ENCODE data around the gene TFDP1.

TFDP1 gene

DNA sequence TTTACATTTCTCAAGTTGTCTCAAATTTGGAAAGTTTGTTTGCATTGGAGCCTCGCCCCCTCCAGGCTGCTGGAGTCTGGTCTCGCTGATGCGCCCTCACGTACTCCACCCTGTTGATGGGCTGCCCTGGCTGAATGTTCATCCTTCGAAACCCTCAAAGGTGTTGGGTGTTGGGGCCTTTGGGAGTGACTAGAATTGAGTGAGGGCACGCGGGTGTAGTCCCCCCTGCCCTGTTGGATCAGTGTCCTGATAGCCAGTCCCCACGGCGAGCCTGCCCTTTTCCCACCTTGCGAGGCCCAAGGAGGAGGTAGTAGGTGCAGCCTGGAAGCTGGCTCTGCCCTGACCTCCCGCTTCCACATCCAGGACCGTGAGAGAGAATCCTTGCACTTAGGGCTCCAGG, 14.8 kb downstream of the TFDP1 start:
- no peak for DNase-seq

DNA sequence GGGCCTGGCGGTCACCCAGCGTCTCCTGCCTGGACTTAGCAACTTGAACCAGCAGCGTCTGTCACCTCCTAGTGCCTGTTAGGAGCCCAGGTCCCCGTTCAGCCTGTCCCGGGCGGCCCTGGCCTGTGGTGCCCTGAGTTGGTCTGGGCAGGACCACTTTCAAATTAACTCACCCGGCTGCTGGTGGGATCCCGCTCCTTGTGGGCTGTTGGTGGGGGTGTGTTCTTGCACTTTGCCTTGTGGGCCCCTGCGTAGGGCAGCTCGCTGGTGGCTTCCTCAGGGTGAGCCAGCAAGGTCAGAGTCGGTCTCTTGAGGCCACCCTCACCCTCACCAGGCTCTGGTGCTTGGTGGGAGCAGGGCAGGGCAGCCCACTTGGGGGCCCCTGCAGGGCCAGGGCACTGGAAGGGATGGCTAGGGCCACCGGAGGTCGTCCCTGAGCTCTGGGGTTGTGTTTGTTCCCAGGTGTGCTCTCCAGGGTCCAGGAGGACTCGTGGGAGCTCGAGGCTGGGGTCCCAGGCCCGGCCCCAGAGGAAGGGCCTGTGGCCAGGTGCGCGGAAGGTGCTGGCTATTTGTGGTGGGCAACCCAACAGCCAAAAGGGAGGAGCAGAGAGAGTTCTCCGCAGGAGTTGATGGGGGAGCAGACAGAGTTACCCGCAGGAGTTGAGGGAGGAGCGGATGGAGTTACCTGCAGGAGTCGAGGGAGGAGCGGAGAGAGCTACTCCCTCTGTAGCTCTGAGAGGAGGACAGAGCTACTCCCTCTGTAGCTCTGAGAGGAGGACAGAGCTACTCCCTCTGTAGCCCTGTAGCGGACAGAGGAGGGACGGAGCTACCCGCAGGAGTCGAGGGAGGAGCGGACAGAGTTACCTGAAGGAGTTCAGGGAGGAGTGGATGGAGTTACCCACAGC, 16.9 kb downstream of the TFDP1 start:
- DNase-seq = no peak

DNA sequence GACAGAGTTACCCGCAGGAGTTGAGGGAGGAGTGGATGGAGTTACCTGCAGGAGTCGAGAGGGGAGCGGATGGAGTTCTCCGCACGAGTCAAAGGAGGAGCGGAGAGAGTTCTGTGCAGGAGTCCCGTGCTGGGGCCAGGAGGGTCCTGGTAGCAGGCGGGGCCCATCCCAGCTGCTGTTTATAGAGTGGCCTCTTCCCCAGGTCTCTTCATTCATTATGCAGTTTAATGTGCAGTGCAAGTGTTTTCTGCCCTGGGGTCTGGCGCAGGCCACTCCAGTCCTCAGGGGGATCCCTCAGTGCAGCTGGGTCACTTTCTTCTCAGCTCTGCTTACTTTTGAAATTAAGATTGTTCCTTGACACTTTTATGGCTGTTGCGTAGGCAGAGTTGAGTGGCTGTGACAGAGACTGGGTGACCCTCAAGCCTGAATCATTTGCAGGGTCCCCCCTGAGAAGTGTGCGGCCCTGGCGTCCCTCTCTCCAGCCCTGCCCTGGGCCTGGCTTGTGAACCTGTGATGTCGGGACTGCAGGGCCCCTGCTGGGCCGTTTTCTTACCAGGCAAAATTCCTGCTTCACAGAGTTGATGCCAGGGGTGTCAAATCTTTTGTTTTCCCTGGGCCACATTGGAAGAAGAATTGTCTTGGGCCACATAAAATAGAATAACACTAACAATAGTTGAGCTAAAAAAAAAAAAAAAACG, 17.9 kb downstream of the TFDP1 start:
- no peak for DNase-seq

DNA sequence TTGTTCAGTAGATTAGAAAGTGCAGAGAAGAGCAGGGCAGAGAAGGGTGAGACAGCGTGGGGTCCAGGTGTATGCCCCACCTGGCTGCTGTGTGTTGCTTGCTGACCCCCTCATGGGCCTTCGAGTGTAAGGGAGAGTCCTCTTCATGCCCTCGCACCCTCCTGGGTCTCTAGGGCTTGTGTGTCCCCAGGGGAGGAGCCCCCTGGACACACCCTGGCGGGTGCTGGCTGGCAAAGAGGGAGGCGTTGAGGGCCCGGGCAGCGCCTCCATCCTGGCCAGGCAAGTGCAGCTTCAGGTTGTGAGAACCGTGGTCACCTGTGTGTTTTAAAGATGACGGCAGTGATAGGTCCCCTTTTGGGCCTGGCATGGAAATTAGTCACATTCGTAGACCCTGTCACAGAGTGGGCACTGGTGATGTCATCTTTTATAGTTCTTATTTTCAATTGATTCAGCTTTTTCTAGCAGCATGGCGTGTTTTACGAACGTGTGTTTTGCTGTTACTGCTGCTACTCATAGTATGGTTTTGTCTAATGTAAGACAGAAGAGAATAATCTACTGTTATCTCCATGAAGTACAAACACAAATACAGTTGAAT, 18.7 kb downstream of the TFDP1 start:
- DNase-seq = no peak

DNA sequence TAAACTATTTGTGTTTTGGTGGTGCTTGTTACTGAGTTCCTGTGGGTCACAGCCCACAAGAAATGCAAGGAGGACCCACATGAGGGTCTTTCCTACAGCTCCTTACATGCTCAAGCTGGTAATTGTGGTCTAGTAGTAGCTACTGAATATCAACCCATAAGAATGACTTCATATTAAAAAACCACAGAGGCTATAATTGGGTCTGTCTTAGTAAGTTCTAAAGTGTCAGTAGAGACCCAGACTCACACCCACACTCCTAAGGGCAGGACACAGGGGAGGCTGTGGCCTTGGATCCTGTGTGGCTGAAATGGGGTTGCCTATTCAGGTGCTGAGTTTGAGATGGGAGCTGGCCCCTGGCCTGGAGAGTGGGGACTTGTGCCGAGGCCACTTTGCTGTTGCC, 19.6 kb downstream of the TFDP1 start:
- no peak for DNase-seq

DNA sequence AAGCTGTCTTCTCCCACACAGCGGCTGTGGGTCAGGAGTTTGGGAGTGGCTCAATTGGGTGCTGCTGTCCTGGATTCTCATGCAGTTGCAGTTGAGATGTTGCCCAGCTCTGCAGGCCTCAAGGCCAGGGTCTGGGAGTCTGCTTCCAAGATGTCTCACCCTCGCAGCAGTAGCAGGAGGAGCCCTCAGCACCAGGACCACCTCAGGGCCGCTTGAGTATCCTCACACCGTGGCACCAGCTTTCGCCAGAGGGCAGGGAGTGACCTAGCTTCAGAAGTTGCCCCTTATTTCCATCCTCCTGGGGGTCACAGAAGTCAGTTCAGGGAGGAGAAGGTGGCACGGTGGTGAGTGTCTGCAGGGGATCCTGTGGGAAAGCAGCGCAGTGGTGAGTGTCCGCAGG, 20.9 kb downstream of the TFDP1 start:
- DNase-seq = no peak

DNA sequence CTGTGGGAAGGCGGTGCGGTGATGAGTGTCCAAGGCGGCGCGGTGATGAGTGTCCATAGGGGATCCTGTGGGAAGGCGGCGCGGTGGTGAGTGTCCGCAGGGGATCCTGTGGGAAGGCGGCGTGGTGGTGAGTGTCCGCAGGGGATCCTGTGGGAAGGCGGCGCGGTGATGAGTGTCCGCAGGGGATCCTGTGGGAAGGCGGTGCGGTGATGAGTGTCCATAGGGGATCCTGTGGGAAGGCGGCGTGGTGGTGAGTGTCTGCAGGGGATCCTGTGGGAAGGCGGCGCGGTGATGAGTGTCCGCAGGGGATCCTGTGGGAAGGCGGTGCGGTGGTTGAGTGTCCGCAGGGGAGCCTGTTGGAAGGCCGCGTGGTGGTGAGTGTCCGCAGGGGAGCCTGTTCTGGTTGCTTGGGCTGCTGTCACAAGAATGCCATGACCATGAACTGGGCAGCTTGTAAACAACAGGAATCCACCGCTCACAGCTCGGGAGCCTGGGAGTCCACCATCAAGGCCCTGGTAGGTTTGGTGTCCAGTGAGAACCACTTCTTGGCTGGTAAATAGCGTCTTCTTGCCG, 21.4 kb downstream of the TFDP1 start:
- no peak for DNase-seq

DNA sequence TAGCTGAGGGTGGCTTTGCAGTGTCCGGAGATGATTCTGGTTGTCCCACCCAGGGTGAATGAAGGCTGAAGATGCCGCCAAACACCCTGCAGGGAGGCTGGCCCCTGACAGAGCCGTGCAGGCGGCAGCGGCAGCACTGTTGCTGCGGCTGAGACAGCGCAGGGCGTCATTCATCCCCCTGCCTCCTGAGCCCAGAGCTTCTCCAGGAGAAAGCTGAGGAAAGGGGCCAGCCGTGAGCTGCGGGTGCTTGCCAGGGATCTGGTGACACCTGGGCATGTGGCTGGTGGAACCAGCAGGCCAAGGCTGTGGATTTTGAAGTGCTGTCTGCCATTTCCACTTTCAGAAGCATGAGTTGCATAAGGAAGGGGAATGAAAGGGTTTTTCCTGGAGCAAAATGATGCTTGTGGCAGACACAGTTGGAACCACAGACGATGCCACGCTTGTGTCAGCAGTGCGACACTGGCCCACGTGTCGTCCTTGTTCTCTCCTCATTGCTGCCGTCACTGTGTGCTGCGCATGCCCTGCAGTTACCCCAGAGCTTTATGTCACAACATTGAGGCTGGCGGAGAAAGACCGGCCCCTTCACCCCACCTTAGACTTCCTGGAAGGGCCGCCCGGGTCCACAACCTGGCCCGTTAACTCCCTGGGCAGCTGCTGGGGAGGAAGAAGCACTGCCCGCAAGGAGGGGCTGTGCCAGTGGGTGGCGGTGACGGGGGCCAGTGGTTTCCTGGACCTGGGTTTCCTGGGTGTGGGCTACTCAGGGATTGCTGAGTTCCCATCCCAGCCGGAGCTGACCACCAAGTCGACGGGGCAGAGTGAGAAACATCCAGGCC, 22.7 kb downstream of the TFDP1 start:
- no peak for DNase-seq

DNA sequence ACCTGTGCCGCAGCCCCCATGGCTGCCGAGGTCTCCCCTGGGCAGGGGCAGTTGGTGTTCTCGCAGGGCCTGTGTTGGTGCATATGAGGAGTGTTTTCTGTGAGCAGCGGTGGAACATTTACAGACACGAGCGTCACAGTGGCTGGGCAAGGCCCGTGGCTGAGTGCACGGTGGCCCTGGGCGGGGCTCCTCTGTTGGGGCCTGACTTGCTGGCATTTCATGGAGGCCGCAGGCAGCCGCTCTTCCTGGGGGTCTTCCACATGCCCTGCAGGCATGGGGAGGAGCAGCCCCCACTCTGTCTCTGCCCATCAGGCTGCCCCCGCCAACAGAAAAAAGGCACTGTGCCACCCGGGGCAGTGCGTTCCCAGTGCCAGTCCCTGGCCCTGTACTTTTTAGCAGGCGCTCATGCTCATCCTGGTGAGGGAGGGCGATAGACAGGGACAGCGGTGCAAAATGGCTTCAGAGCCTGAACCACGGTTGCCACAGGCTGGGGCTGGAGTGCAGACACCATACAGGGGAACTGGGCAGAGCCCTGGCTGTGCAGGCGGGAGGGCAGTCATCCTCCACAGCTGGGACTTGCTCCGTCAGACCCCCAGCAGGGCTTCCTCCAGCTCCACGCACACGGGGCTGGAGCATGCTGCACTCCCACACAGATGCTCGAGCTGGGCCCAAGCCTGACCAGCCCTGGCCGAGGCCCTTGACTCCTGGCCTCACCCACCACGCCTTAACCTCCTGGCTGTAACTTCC, 23.5 kb downstream of the TFDP1 start:
- no peak for DNase-seq

DNA sequence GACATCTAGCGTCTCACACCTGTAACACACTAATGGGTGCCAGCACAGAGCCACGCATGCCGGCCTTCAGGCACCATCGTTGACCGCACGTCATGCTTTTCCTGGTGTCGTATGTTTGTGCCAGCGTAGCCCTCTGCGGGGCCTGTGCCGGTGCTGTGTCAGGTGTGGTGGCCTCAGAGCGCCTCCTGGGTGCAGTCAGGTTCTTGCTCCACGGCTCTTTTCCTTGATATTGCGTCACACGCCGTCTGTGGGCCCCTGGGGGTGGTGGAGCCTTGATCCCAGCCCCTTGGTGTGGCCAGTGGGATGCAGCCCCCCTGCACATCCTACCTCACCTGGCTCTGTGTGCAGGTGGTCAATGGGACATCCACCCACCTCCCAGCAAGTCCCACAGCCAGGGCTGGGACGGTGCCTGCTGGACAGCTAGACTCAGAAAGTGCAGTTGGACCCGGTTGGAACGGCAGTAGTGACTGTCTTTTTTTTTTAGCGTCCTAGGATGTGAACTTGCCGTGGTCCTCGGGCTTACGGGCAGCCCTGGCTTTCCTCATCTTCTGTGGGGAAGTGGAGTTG, 24.5 kb downstream of the TFDP1 start:
- no peak for DNase-seq

DNA sequence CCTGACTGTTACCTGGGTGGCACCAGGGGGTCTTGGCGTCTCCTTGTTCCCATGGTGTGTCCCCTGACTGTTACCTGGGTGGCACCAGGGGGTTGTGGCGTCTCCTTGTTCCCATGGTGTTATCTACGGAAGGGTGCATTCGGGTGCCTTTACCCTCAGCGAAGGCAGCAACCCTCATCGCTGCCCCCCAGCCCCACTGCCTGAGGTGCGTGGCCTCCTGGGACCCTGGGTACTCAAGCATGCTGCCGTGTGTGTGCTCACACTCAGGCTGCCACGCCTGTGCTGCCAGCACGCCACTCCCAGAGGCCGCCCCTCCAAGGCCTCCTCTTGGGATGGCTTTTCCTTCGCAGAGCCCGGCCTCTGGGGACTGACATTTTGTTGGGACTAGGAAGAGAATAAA, 25.1 kb downstream of the TFDP1 start:
- DNase-seq = no peak

DNA sequence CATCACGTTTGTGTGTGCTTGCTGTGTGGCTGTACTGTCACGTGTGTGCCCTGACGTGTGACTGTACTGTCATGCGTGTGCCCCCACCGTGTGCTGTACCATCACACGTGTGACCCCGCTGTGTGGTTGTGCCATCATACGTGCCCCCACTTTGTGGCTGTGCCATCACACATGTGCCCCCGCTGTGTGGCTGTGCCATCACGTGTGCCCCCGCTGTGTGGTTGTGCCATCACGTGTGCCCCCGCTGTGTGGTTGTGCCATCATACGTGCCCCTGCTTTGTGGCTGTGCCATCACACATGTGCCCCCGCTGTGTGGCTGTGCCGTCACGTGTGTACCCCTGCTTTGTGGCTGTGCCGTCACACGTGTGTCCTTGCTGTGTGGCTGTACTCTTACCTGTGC, 25.7 kb downstream of the TFDP1 start:
- no peak for DNase-seq

DNA sequence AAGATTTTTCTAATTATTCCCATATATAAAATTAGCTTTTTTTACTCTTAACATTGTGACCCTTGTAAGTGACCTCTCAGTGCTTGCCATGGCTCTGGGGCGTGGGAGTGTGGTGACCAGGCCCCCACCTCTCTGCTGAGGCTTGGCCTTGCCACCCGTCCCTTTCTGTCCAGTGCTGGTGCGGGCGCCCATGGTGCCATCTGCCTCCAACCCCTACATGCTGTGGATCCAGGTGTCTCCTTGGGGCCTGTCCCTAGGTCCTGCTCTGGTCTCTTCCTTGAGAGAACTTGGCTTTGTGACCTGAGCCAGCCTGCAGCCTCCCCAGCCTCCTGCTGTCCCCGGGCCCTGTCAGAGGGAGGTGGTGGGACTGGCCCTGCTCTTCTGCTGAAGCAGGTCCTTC, 27.4 kb downstream of the TFDP1 start:
- no peak for DNase-seq

DNA sequence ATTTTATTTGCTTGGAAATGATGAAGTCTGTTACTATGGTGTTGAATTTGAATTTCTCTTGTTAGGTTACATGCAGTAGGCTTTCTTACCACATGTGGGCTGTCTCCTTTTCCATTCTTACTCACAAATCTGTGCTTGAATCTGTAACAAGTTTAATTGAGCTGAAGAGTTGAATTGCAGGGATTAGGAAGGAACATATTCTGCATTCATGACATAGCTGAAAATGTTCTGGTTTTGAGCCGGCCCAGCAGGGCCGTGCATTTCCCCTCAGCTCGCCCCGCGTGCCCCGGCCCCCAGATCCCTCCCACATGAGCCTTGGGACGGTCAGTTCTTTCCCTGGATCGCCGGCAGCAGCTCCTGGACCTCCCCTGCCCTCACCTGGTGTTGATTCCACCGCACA, 28.1 kb downstream of the TFDP1 start:
- no peak for DNase-seq

DNA sequence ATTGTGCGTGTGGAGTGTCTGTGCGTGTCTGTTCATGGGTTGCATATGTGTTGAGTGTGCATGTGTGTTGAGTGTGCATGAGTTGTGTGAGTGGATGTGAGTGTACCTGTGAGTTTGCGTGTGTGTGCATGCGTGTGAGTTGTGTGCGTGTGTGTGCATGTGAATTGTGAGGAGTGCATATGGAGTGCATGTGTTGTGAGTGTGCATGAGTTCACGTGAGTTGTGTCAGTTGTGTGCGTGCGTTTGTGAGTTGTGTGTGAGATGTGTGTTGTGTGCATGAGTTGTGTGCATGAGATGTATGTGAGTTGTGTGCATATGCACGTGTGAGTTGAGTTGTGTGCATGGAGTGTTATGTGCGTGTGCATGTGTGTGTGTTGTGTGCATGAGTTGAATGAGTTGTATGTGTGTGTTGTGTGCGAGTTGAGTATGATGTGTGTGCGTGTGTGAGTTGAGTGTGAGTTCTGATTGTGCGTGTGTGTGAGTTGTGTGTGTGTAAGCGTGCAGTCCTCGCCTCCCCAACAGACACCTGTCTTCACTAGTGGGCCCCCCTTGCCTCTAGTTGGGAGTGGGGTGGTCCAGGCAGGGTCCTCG, 29.3 kb downstream of the TFDP1 start:
- no peak for DNase-seq

DNA sequence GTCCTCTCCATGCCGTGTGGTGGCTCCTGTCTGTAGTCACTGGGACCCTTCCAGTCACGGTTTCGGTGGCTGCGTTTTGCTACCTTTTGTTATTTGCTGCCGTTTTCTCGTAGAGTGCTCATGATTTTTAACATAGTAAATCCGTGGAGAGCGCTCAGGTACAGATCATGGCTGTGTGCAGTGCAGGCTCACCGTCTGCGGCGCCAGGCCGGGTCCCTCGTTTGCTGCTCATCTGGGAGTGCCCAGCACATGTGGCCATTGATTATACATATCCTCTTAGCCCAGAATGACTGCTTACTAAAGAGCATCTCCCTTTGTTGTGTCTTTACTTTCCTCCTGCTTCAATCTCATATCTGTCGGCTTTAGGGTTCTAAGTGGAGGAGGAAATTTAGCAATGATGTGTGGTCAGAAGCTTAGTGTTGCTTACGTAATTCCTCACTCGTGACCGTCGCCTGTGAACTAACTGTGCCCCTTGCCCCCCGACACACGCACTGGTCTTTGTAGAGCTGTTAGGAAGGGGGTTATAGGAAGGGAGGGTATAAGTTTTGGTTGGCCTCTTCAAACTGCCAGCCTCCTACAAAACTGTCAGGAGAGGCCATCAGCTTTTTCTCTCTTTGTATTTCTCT, 31.8 kb downstream of the TFDP1 start:
- no peak for DNase-seq

DNA sequence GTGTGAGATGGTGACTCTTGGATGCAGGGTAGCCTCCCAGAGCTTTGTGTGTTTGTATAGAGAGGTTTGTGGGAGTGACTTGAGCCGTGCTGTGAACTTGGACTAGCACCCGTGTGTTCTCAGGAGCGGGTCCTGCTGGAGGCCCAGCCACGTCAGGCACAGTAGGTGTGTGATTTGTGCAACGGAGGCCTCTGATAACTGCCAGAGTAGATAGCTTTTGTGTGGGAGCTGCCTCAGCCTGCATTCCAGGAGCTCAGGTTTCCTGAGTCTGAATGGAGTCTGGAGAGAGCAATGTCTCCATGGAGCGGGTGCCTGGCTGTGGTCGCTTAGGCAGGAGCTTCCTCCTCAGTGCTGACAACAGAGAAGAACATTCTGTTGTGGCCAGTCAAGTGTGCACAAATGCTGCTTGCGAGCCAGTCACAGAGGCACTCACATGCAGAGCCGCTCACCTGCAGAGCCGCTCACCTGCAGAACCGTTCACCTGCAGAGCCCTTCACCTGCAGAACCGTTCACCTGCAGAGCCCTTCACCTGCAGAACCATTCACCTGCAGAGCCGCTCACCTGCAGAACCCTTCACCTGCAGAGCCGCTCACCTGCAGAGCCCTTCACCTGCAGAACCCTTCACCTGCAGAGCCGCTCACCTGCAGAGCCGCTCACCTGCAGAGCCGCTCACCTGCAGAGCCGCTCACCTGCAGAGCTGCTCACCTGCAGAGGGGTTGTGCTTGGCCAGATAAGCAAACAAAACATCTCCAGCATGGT, 32.6 kb downstream of the TFDP1 start:
- no peak for DNase-seq

DNA sequence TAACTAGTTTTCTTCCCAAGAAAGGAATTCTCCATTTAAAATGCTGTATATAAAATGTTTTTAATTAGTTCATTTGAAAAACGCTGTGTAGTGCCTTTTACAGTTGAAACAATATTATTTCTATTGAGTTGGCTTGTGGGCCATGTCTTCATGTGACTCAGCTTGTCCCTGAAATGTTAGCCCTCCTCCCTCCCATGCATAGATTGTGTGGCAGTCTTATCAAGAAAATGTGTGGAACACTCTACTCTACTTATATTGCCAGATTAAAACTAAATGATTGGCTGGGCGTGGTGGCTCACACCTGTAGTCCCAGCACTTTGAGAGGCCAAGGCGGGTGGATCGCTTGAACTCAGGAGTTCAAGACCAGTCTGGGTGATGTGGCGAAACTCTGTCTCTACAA, 33.4 kb downstream of the TFDP1 start:
- no peak for DNase-seq

DNA sequence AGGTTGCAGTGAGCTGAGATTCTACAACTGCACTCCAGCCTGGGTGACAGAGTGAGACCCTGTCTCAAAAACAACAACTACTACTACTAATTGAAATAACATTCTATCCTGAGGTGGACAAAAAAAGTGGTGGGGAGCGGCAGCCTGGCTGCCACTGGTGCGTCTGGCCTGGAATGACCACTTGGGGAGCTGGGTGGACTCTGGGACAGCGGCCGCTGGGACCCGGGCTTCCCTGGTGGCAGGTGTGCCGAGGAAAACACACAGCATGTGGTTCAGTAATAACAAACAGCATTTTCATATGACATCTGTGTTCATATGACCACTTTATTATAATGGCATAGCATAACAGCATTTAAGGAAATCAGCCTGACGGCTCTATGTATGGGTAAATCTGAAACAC, 33.9 kb downstream of the TFDP1 start:
- no peak for DNase-seq
